PC-9 (cell line): Measurements from ENCODE around the gene PUDP.

Source experiments
- EZH2 ChIP-seq: fragments of 200-600 bp; sonication (generic); IDR thresholded peaks from 2 replicates; pipeline ENCODE4 v1.8.0; 2017; ENCODE audit warnings: antibody characterized with exemption, low read depth
- TF ChIP-seq, protein P1 (sequence below): fragments of 200-600 bp; sonication (generic); conservative IDR thresholded peaks from 2 replicates; pipeline ENCODE4 v1.6.1; 2017; ENCODE audit warnings: mixed run types, antibody characterized with exemption, mild to moderate bottlenecking, moderate library complexity

DNA sequence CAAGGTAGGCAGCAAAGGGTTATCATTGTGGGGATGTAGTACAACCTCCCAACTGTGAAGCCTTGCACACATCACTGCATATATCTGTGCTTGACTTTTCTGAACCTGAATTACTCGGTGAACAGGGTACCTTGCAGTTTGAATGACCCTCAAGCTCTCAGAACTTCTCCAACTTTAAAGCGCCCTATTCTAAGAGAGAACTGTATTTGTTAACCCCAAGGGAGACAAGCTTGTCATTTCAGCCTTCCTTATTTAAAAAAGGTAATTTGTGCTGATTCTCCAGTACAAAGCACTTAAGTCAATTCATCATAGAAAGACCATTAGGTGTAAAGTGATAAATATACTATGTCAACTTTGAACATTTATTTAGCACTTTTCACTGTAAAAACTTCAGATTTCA is 122.5 kb downstream of the PUDP start:
- TF ChIP-seq, protein P1, sequence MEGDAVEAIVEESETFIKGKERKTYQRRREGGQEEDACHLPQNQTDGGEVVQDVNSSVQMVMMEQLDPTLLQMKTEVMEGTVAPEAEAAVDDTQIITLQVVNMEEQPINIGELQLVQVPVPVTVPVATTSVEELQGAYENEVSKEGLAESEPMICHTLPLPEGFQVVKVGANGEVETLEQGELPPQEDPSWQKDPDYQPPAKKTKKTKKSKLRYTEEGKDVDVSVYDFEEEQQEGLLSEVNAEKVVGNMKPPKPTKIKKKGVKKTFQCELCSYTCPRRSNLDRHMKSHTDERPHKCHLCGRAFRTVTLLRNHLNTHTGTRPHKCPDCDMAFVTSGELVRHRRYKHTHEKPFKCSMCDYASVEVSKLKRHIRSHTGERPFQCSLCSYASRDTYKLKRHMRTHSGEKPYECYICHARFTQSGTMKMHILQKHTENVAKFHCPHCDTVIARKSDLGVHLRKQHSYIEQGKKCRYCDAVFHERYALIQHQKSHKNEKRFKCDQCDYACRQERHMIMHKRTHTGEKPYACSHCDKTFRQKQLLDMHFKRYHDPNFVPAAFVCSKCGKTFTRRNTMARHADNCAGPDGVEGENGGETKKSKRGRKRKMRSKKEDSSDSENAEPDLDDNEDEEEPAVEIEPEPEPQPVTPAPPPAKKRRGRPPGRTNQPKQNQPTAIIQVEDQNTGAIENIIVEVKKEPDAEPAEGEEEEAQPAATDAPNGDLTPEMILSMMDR = no peak
- TF ChIP-seq EZH2 = no peak
